Endothelial cell of umbilical vein (primary cell): ENCODE measurements around the gene CCN6. TPM values are rescaled to one million over a fixed set of nuclear protein-coding genes. Genes with fewer than 3 reads are reported as not detected.

Source experiments
- BruUV-seq: library from RNA; stranded (reverse); fragments of 400-500 nt; replicated peaks from 2 replicates; lab custom pipeline; 2021; lab: Mats Ljungman, UMichigan
- CTCF ChIA-PET: fragments of 300-600, 350-600 bp; sonication (Branson Sonifier 250); formaldehyde crosslinking; loops from one replicate; lab custom pipeline; 2021; ENCODE audit warnings: antibody characterized with exemption, inconsistent platforms; lab: Charles Lee
- POLR2A ChIA-PET: fragments of 300-600, 350-600 bp; sonication (Branson Sonifier 250); formaldehyde crosslinking; loops from one replicate; lab custom pipeline; 2021; ENCODE audit warnings: antibody characterized with exemption, inconsistent platforms; lab: Charles Lee
- DNase-seq: peaks from one replicate; pipeline ENCODE4 v3.0.0-alpha.2; 2011; ENCODE audit warnings: low read depth, low spot score
- FAIRE-seq: peaks from 2 replicates; lab custom pipeline; 2011; peaks lifted over from hg19 to GRCh38; lab: Jason Lieb, UNC
- H2AFZ ChIP-seq: 2 replicates; pipeline ENCODE4 v1.6.0; 2012; ENCODE audit warnings: low read depth, low read length, control low read depth, inconsistent platforms
- H3K27ac ChIP-seq: 2 replicates; pipeline ENCODE4 v1.5.1; 2011; ENCODE audit warnings: low read depth, mild to moderate bottlenecking, control low read depth, low read length, moderate library complexity; ENCODE audit not compliant: insufficient read depth
- H3K27me3 ChIP-seq, 2 experiments: 2 replicates each; pipeline versions ENCODE4 v1.6.0 to v1.6.1; 2011; ENCODE audit warnings: low read length in 2 of 2, mixed read lengths in 1 of 2; ENCODE audit not compliant: control insufficient read depth in 2 of 2, insufficient read depth in 2 of 2
- H3K36me3 ChIP-seq, 2 experiments: 2 replicates in 1 of 2; 3 replicates in 1 of 2; pipeline ENCODE4 v1.5.1; 2011; ENCODE audit warnings: low read length in 2 of 2, mild to moderate bottlenecking in 1 of 2, moderate library complexity in 1 of 2; ENCODE audit not compliant: control insufficient read depth in 2 of 2, insufficient read depth in 2 of 2; ENCODE audit errors: extremely low read depth in 1 of 2
- H3K4me1 ChIP-seq: 3 replicates; pipeline ENCODE4 v1.5.1; 2011; ENCODE audit warnings: mild to moderate bottlenecking, low read length; ENCODE audit not compliant: control insufficient read depth, insufficient read depth; ENCODE audit errors: extremely low read depth
- H3K4me2 ChIP-seq: 2 replicates; pipeline ENCODE4 v1.6.1; 2011; ENCODE audit warnings: low read length, control low read depth, mixed read lengths; ENCODE audit not compliant: insufficient read depth
- H3K4me3 ChIP-seq, 3 experiments: fragments of 200-600 bp in 1 of 3; sonication (generic), shearing (Covaris generic) in 1 of 3; replicated peaks in 1 of 3; 2 replicates each; pipeline ENCODE4 v1.5.1; 2011 to 2016; ENCODE audit warnings: control low read depth in 3 of 3, low read length in 3 of 3, mild to moderate bottlenecking in 2 of 3, inconsistent platforms in 1 of 3, low read depth in 1 of 3, moderate library complexity in 1 of 3; ENCODE audit not compliant: insufficient read depth in 1 of 3
- H3K79me2 ChIP-seq: 2 replicates; pipeline ENCODE4 v1.6.0; 2012; ENCODE audit warnings: low read length, inconsistent platforms; ENCODE audit not compliant: control insufficient read depth, insufficient read depth
- H3K9ac ChIP-seq: replicated peaks from 2 replicates; pipeline ENCODE3; 2011; ENCODE audit warnings: low read length, control low read depth; ENCODE audit not compliant: insufficient read depth; ENCODE audit errors: extremely low read depth
- H3K9me1 ChIP-seq: replicated peaks from 3 replicates; pipeline ENCODE4 v1.6.0; 2011; ENCODE audit warnings: mild to moderate bottlenecking, low read length; ENCODE audit not compliant: control insufficient read depth, insufficient read depth; ENCODE audit errors: extremely low read depth
- H3K9me3 ChIP-seq: replicated peaks from 2 replicates; pipeline ENCODE4 v1.5.1; 2012; ENCODE audit warnings: low read length, inconsistent platforms; ENCODE audit not compliant: control insufficient read depth, insufficient read depth
- H4K20me1 ChIP-seq: replicated peaks from 2 replicates; pipeline ENCODE3; 2011; ENCODE audit warnings: mild to moderate bottlenecking, low read length; ENCODE audit not compliant: control insufficient read depth, insufficient read depth; ENCODE audit errors: extremely low read depth
- EZH2 ChIP-seq: IDR thresholded peaks from 2 replicates; pipeline ENCODE4 v1.6.1; 2012; ENCODE audit warnings: borderline replicate concordance, low read depth, mild to moderate bottlenecking, moderate library complexity, low read length, inconsistent platforms; ENCODE audit not compliant: severe bottlenecking
- FOS ChIP-seq: IDR thresholded peaks from 2 replicates; pipeline ENCODE4 v1.6.1; 2011; ENCODE audit warnings: mild to moderate bottlenecking, low read length, moderate library complexity, borderline replicate concordance; ENCODE audit not compliant: insufficient read depth
- dilution Hi-C: fragments of 300-500 bp; cut with MboI; formaldehyde crosslinking; loops from one replicate; pipeline ENCODE4 v1.15.0; 2019; ENCODE audit warnings: low sequenced_read_pairs; ENCODE audit not compliant: extremely low pct_ligation_motif_present
- intact Hi-C: fragments of 100-400 bp; cut with micrococcal nuclease; formaldehyde crosslinking; loops from one replicate; pipeline ENCODE4 v1.10.0; 2022
- polyA plus RNA-seq, 4 experiments: library from polyadenylated mRNA; depleted of rRNA in 3 of 4; stranded (reverse) in 3 of 4; unstranded in 1 of 4; fragments of >200 nt; gene quantifications; 2 replicates each; pipeline versions ENCODE4 v1.2.1 to v1.2.3, GENCODE V29; 2011 to 2012; ENCODE audit warnings: missing spikeins in 1 of 4
- total RNA-seq: library from RNA; stranded (reverse); gene quantifications from 2 replicates; pipeline ENCODE4 v1.2.3, GENCODE V29; 2021
- TF ChIP-seq, protein P1 (sequence below), 2 donors: IDR thresholded peaks; 1 replicate in 1 of 2; 2 replicates in 1 of 2; pipeline ENCODE4 v1.5.1; 2011; ENCODE audit warnings: low read length in 2 of 2, mild to moderate bottlenecking in 2 of 2, moderate library complexity in 2 of 2, control low read depth in 1 of 2, inconsistent platforms in 1 of 2, low read depth in 1 of 2; ENCODE audit not compliant: insufficient read depth in 1 of 2; ENCODE audit errors: extremely low read depth in 1 of 2

Gene CCN6
- total and polyA plus RNA-seq, 2 donors (not counting 3 experiments of a cell fraction or from before 2014, with no cell fraction given) = not detected

DNA sequence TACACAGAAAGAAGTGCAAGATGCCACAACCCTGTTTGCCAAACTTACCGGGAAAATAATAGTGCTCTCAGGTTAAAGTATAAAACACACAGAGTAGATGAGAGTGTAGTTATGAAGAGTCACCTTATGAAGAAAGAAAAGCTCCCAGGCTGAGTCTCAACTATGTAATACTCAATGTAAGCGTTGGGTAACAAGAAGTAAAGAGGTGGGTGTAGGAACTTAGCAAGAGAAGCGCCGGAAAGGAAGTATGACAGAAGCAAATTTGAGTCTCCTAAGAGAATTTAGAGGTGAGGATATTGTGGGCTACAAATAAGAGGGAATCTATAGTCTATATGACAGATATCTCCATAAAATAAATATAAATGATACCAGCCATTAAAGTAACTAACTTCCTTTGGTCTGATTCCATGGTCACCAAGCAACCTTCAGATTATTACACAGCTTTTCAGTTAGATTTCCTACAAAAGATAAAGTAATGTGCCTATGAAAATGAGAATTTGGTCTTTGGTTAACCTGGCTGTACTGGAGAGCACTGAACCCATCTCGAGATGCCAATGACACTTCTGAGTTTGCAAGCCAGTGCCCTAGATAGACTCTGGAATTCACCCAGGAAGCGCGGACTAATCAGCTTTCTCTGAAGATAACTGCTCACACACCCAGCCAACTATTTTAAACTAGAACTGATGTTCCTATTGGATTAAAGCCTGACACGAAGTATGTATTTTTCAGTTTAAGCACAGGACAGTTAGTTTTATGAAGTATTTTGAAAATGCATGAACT is 31.6 kb downstream of the CCN6 start:
- no peak overlapping the region for H2AFZ ChIP-seq
- ChIA-PET CTCF (interaction anchor here (1.3 to 2.3 kb wide), 2 partner anchors 15 to 213 kb away, joined by 4 to 12 read pairs; no protein-coding TSS in a partner anchor), POLR2A (interaction anchor here (0.6 kb wide), 1 partner anchor 77 kb away, joined by 7 read pairs; no protein-coding TSS in a partner anchor)
- H3K9me3 ChIP-seq = no peaks in the 10 kb centered on the region
- H3K4me3 ChIP-seq = no peak overlapping the region
- H3K79me2 ChIP-seq = peaks cover 1% of the 10 kb centered on the region
- H3K4me1 ChIP-seq = peaks cover 8% of the 10 kb centered on the region
- no peak overlapping the region for H3K27ac ChIP-seq
- no peaks in the 10 kb centered on the region for H3K9me1 ChIP-seq
- H3K36me3 ChIP-seq = no peaks in the 10 kb centered on the region
- H4K20me1 ChIP-seq = no peaks in the 10 kb centered on the region
- BruUV-seq = no TSS peak
- dilution Hi-C loops (no loop called here), intact Hi-C loops (loop anchor here (5.0 kb wide), 1 partner anchor 287 kb away; no protein-coding TSS in a partner anchor)
- no peak overlapping the region for H3K9ac ChIP-seq
- H3K27me3 ChIP-seq = no peaks in the 10 kb centered on the region
- H3K4me2 ChIP-seq = no peak overlapping the region
- FAIRE-seq (no peak), DNase-seq (no peak)
- TF ChIP-seq FOS (no peak), EZH2 (no peak)
- TF ChIP-seq, protein P1, sequence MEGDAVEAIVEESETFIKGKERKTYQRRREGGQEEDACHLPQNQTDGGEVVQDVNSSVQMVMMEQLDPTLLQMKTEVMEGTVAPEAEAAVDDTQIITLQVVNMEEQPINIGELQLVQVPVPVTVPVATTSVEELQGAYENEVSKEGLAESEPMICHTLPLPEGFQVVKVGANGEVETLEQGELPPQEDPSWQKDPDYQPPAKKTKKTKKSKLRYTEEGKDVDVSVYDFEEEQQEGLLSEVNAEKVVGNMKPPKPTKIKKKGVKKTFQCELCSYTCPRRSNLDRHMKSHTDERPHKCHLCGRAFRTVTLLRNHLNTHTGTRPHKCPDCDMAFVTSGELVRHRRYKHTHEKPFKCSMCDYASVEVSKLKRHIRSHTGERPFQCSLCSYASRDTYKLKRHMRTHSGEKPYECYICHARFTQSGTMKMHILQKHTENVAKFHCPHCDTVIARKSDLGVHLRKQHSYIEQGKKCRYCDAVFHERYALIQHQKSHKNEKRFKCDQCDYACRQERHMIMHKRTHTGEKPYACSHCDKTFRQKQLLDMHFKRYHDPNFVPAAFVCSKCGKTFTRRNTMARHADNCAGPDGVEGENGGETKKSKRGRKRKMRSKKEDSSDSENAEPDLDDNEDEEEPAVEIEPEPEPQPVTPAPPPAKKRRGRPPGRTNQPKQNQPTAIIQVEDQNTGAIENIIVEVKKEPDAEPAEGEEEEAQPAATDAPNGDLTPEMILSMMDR (IDR thresholded peaks at IDR 0.05; ENCODE audit: extremely low read depth in 1 of 2, insufficient read depth in 1 of 2, low read depth in 1 of 2, low read length in 2 of 2) = no peak
